ENCODE data around the gene HABP2. TPM values are rescaled to one million over a fixed set of nuclear protein-coding genes. Genes with fewer than 3 reads are reported as not detected.

HABP2 gene
- total RNA-seq, 1 donor from 2014 or later, result not detected

GRCh38 chr10:113585949-113586348 is 33.1 kb downstream of the HABP2 start:
- no peaks in the 10 kb centered on the region for H3K4me1 Mint-ChIP-seq
- POLR2A ChIA-PET, result no interaction called here
- no peak for TF ChIP-seq CTCF (IDR thresholded peaks at IDR 0.05)

GRCh38 chr10:113589201-113589770 is 36.4 kb downstream of the HABP2 start:
- intact Hi-C loops (cut with micrococcal nuclease), result no loop called here
- Mint-ChIP-seq H3K27me3 (no peaks in the 10 kb centered on the region), H3K36me3 (ENCODE audit: low read depth) (no peaks in the 10 kb centered on the region), H3K9me3 (no peaks in the 10 kb centered on the region), H3K4me1 (no peaks in the 10 kb centered on the region), H3K4me3 (no peak overlapping the region), H3K27ac (no peak overlapping the region)
- DNase-seq, result no peak
- ChIA-PET CTCF (no interaction called here), POLR2A (no interaction called here)
- no peak for TF ChIP-seq CTCF (IDR thresholded peaks at IDR 0.05)
- no peak for ATAC-seq (ENCODE audit: low read depth)

More at GRCh38 chr10:113585949-113586348, 33.1 kb downstream of the HABP2 start:
- Mint-ChIP-seq H3K27me3 (no peaks in the 10 kb centered on the region), H3K36me3 (ENCODE audit: low read depth) (no peaks in the 10 kb centered on the region), H3K27ac (no peak overlapping the region), H3K9me3 (no peaks in the 10 kb centered on the region), H3K4me3 (no peak overlapping the region)
- CTCF ChIA-PET, result no interaction called here
- intact Hi-C loops (cut with micrococcal nuclease), result no loop called here
- ATAC-seq (ENCODE audit: low read depth), result no peak
- no peak for DNase-seq

- intact Hi-C loops (cut with micrococcal nuclease), result no loop called here
- TF ChIP-seq CTCF (IDR thresholded peaks at IDR 0.05), result no peak
- Mint-ChIP-seq H3K36me3 (ENCODE audit: low read depth) (no peaks in the 10 kb centered on the region), H3K27ac (no peak overlapping the region), H3K4me1 (no peaks in the 10 kb centered on the region), H3K27me3 (peaks cover 2% of the 10 kb centered on the region), H3K4me3 (no peak overlapping the region), H3K9me3 (no peaks in the 10 kb centered on the region)
- ATAC-seq (ENCODE audit: low read depth), result no peak
- POLR2A ChIA-PET, result no interaction called here
- no peak for DNase-seq
- CTCF ChIA-PET, result no interaction called here
These were observed 37.7 kb downstream of the HABP2 start for GRCh38 chr10:113590581-113590980.

- CTCF ChIA-PET, result no interaction called here
- Mint-ChIP-seq H3K4me1 (no peaks in the 10 kb centered on the region), H3K4me3 (no peak overlapping the region), H3K9me3 (no peaks in the 10 kb centered on the region), H3K36me3 (ENCODE audit: low read depth) (no peaks in the 10 kb centered on the region), H3K27ac (no peak overlapping the region), H3K27me3 (peaks cover 5% of the 10 kb centered on the region)
- TF ChIP-seq CTCF (IDR thresholded peaks at IDR 0.05), result no peak
- POLR2A ChIA-PET, result no interaction called here
- intact Hi-C loops (cut with micrococcal nuclease), result no loop called here
- DNase-seq (no peak), ATAC-seq (ENCODE audit: low read depth) (no peak)
These were observed 39.5 kb downstream of the HABP2 start for GRCh38 chr10:113592380-113592779.

- H3K4me1 Mint-ChIP-seq, result no peaks in the 10 kb centered on the region
- TF ChIP-seq CTCF (IDR thresholded peaks at IDR 0.05), result no peak
- CTCF ChIA-PET, result no interaction called here
- H3K4me3 Mint-ChIP-seq, result no peak overlapping the region
- no peaks in the 10 kb centered on the region for H3K36me3 Mint-ChIP-seq (ENCODE audit: low read depth)
- intact Hi-C loops (cut with micrococcal nuclease), result no loop called here
- DNase-seq (no peak), ATAC-seq (ENCODE audit: low read depth) (no peak)
- no peaks in the 10 kb centered on the region for H3K9me3 Mint-ChIP-seq
- POLR2A ChIA-PET, result no interaction called here
- H3K27ac Mint-ChIP-seq, result no peak overlapping the region
- H3K27me3 Mint-ChIP-seq, result peaks cover 5% of the 10 kb centered on the region
These were observed 41.8 kb downstream of the HABP2 start for GRCh38 chr10:113594652-113595051.
